HG03469 (cell line): ENCODE measurements around the gene DAPK3.
"Not testable (repeated sequence)": the region's sequence is repeated elsewhere in the genome, so short reads cannot be mapped to it uniquely, and the experiment has no call there.

ENCODE experiments used
- ATAC-seq: cut with Tn5 transposase; IDR thresholded peaks from one replicate; pipeline ENCODE4 v1.9.1; 2021; ENCODE audit warnings: mild to moderate bottlenecking, moderate library complexity, moderate number of reproducible peaks; ENCODE audit not compliant: unreplicated experiment

Gene DAPK3

DNA sequence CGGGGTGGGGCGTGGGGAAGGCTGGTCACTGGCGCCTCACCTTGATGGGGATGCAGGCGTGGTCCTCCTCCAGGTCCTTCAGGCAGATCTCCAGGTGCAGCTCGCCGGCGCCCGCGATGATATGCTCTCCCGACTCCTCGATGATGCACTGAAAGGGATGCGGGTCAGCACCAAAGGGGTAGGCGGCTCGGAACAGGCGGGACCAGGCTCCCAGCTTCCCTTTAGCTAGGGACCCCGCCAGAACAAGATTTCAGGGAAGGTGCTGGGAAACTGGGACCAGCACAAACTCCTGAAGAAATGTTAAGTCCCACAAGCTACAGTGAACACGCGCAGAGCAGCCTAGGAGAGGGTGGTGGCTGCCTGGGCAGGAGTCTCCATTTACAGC lies 8.4 kb upstream of the DAPK3 start:
- ATAC-seq = no peak

GRCh38 chr19:3978145-3978544 lies 7.2 kb upstream of the DAPK3 start:
- ATAC-seq = no peak

DNA sequence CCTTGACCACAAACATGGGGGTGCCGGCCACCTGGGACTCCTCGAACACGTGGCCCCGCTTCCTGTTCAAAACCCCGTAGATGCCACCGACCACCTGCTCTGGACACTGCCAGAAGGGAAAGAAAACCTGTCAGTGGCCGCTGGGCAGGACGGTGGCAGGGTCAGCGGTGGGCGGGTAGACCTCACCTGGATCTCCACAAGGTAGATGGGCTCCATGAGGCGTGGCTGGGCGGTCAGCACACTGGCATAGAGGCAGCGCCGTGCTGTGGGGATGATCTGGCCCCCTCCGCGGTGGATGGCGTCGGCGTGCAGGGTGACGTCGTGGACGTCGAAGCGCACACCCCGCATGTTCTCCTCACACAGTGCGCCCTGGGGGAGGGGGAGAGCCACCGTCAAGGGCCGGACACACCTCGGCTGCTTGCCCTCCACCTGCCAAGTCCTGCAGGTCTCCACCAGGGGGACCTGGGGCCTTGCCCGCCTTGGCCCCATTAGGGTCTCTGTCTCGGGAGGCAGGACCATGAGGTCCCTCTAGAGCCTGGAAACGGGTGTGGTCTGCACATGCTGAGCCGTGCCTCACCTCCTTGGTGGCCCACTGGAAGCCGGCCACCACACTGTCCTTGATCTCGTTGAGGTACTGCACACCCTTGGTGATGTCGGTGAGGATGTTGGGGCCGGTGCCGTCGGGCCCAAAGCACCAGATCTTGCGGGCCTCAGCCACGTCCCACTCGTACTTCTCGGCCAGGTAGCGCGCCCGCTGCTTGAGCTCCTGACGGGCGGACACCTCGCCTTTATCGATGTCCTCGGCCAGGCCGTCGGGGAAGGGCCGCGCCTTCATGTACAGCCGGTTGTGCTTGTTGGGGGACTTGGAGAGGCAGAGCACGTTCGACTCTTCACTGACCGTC lies 6.6 kb upstream of the DAPK3 start:
- ATAC-seq = no peak

DNA sequence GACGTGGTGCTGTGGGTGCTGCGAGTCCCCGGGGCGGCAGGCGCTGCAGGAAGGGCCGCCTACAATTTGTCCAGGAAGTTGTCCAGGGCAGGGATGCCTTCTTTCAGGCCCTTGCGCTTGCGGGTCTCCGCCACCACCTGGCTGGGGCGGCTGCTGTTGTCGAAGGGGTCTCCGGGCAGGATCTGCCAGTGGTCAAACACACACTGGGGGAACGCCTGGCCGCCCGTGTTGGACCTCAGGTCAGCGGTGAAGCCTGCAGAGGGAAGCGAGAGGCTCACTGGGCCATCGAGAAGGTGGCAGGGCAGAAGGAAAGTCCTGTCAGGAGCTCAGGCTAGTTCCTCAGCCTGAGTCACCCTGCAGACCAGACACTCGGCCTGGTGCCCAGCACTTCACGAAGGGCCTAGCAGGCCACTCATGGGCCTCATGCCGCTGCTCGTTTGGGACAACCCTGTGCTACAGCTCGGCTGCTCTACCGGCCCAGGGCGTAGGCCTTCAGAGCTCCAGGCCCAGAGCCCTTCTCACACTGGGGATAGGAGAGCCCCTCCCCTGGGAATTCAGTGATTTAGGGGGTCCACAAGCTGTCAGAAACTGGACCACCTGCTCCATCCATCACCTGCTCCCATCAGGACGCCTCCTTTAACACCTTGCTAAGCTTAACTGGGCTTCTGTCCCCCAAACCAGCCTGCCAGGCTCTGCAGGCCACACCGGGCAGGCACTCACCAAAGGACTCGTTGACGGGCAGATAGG lies 5.8 kb upstream of the DAPK3 start:
- no peak for ATAC-seq

DNA sequence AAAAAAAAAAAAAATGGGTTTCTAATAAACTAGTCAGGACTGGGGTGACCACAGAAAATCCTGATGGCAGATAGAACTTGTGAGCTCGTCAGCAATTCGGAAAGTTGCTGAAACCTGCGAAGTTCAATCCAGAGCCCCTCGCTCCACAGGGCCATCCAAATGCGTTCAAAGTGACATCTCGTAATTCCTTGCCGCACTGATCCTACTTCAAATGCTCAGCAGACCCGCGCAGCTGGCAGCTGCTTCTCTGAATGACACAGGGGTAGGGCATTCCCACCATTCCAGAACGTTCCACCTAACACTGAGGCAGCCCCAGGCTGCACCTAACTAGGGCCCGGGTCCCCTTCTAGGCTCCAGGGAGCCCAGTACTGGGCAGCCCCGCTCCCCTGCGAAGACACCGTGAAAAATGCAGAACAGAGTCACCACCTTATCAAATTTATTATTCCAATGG lies 4.8 kb upstream of the DAPK3 start:
- no peak for ATAC-seq

DNA sequence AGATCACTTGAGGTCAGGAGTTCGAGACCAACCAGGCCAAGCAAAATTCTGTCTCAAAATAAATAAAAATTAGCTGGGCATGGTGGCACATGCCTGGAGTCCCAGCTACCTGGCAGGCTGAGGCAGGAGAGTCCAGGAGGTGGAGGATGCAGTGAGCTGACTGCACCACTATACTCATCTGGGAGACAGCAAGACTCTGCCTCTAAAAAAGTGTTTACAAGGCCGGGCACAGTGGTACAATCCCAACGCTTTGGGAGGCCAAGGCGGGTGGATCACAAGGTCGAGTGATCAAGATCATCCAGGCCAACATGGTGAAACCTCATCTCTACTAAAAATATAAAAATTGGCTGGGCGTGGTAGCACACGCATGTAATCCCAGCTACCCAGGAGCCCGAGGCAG lies 4.2 kb upstream of the DAPK3 start:
- no peak for ATAC-seq

- no peak for ATAC-seq
These were observed 539 bp downstream of the DAPK3 start for GRCh38 chr19:3970313-3970807.

GRCh38 chr19:3969435-3970312 lies 1.2 kb downstream of the DAPK3 start:
- no peak for ATAC-seq

- ATAC-seq = no peak
These were observed 2.1 kb downstream of the DAPK3 start for GRCh38 chr19:3968556-3969434.

DNA sequence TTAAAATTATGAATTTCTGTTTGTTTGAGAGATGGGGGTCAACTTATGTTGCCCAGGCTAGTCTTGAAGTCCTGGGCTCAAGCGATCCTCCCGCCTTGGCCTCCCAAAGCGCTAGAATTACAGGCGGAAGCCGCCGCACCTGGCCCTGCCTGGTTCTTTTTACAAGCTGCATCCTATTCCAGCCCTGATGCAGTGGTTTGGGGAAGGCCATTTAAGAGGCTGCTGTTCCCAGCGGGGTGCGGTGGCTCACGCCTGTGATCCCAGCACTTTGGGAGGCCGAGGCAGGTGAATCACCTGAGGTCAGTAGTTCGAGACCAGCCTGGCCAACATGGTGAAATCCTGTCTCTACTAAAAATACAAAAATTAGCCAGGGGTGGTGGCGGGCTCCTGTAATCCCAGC lies 2.9 kb downstream of the DAPK3 start:
- not testable (repeated sequence) for ATAC-seq

DNA sequence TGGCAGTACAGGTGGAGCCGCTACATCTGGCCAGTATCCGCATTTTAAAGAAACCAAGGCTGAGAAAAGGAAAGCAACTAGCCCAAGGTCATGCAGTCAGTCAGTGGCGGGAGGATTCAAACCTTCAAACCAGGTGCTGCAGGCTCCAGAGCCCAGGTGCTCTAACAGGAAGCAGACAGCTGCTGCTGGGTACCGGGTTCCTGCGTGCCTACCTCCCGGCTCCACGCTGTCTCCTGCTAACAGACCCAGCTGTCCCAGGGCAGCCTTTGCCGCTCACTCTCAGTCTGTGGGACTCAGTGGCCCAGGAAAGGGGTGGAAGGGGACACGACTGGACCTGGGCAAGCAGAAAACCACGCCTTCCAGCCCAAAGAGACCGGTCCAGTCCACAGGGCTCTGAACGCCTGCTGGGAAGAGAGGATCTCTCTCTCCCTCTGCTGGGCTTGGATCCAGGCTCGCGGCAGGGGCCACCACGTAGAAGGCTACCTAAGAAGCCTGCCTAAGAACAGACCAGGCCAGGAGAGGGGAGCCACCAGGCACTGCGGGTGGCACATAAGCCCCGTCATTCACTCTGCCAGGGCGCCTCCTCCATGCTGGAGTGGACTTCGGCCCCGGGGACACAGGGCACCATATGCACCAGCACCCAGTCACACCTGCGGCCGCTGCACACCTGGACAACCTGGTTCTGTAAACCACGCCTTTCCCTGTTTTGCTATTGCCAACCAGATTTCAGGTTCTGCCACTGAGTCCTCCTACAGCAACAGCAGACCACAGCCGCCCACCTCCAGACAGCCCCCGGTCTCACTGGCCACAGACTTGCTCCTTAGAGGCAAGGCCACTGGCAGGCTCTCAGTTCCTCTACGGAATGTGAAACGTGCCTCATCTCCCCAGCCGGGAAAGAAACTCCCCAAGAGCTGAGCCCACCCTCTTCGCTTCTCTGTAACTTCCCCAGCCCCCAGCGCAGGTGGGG lies 4.6 kb downstream of the DAPK3 start:
- no peak for ATAC-seq

- ATAC-seq = no peak
These were observed 6.4 kb downstream of the DAPK3 start for GRCh38 chr19:3964256-3965194.

GRCh38 chr19:3963458-3964255 lies 7.2 kb downstream of the DAPK3 start:
- ATAC-seq = no peak

- ATAC-seq = no peak
These were observed 9.9 kb downstream of the DAPK3 start for GRCh38 chr19:3961007-3961406.

GRCh38 chr19:3959766-3960131 lies 11.2 kb downstream of the DAPK3 start:
- no peak for ATAC-seq

DNA sequence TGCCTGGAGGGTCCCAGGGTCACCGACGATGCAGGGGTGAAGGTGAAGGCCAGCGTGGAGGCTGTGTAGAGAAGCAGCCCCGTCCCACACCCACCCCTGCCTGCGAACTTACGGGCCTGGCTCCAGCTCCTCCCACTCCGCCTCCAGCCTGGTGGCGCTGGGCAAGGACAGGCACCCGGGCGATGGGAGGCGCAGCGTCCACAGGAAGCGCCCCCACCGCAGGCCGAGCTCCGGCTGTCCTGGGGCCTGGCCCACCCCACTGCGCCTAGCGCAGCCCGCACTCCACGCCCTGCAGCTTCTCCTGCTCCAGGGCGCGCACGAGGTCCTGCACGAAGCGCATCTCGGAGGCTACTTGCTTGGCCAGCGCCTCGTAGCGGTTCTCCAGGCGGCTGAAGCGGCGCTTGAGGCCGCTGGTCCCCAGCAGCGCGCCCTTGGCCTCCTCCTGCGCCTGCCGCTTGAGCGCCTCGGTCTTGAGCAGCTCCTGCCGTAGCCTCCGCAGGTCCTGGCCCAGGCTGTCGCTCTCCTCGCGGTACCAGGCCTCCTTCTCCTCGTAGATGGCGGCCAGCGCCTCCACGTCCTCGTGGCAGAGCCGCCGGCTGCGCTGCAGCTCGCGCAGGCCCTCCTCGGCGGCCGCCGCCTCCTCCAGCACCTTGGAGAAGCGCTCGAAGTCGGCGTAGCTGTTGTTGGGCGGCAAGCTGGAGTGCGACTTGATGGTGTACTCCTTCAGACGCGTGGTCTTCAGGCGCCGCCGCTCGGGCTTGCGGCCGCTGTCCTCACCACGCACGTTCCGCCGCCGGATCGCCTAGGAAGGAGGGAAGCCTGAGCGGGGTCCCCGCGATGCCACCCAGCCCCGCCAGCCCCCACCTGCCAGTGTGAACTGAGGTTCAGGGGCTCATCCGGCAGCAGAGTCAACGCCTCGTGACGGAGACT lies 11.8 kb downstream of the DAPK3 start:
- no peak for ATAC-seq
